ENCODE results near the gene EPS15.
"Not testable (repeated sequence)": the region's sequence is repeated elsewhere in the genome, so short reads cannot be mapped to it uniquely, and the experiment has no call there.

Gene EPS15

DNA sequence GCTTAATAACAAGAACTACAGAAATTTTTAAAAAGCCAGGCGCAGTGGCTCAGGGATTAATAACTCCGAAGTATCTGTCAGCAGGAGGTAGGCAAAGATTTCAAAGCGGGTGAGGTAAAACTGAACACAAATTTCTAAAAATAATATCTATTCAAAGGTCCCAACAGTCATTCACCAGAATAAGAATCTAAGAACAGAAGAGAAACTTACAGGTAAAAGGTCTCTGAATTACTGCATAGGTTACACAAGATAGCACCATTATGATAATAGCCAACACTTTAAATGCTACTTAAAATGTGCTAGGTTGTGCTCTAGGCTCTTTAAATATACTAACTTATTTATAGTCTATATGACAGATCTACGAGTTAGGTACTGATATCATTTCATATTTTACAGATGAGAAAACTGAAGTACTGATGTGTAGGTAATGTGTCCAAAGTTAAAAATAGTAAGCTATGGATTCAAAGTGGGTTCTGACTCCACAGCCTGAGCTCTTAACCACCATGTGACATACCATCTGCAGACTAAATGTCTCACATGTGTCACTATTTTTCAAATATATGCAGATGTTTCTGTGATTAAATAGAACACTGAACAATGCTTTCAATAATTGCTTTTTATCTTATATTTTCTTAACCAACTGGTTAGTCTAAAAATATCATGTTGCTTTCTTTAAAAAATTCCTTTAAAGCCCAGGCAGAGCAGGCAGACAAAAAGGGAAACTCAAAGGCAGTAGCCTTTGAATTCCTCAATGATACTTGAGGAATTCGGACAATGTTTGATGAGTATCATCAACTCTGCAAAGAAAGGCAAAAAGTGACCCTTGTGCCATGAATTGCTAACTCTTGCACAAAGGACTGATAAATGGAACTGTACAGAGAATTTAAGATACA lies 108.3 kb downstream of the EPS15 start:
- peak; percentile 10 for DNase-seq (ENCODE audit: low spot score)
- TF ChIP-seq, protein P1, sequence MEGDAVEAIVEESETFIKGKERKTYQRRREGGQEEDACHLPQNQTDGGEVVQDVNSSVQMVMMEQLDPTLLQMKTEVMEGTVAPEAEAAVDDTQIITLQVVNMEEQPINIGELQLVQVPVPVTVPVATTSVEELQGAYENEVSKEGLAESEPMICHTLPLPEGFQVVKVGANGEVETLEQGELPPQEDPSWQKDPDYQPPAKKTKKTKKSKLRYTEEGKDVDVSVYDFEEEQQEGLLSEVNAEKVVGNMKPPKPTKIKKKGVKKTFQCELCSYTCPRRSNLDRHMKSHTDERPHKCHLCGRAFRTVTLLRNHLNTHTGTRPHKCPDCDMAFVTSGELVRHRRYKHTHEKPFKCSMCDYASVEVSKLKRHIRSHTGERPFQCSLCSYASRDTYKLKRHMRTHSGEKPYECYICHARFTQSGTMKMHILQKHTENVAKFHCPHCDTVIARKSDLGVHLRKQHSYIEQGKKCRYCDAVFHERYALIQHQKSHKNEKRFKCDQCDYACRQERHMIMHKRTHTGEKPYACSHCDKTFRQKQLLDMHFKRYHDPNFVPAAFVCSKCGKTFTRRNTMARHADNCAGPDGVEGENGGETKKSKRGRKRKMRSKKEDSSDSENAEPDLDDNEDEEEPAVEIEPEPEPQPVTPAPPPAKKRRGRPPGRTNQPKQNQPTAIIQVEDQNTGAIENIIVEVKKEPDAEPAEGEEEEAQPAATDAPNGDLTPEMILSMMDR (IDR thresholded peaks at IDR 0.05; ENCODE audit: extremely low read depth, missing control alignments) = no peak

DNA sequence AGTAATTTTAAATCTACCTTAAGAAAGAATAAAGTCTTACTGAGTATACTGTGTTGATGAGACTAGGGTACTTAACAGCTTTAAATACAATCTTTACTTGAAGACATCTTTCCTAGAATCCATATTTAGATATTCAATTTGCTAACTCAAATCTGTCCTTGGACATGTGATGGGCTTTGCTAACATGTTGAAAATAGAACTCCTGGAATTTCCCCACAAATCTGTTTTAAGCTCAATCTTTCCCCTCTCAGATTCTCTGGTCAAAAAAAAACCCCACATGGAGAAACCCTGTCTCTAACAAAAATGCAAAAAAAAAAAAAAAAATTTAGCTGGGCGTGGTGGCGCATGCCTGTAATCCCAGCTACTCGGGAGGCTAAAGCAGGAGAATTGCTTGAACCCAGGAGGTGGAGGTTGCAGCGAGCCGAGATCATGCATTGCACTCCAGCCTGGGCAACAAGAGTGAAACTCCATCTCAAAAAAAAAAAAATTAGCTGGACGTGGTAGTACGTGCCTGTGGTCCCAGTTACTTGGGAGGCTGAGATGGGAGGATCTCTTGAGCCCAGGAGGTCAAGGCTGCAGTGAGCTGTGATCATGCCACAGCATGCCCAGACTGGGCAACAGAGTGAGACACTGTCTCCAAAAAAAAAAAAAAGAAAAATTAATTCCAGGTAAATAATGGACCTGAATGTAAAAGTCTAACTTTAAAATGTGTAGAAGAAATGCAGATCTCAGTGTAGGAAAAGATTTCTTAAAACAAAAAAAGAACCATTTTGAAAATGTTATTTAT lies 109.1 kb downstream of the EPS15 start:
- peak; percentile 19 for DNase-seq (ENCODE audit: low spot score)

DNA sequence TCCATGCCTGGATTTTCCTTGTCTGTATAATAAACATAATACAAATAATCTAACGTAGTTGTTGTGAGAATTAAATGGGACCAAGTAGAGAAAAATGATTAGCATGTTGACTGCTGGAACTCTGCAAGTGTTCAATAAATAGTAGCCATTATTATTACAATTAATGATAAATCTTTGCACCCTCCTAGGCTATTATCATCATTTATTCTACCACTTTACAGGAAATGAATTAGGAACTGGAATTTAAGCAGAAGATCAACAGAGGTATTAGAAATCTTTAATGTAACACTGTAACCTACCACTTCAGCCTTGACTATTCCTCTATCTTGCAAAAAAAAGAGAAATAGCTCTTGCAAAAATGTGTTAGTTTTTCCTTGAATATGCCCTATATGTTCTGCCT lies 126.8 kb downstream of the EPS15 start:
- DNase-seq (ENCODE audit: low spot score) = no peak
- TF ChIP-seq, protein P1 (IDR thresholded peaks at IDR 0.05; ENCODE audit: extremely low read depth, missing control alignments) = no peak

DNA sequence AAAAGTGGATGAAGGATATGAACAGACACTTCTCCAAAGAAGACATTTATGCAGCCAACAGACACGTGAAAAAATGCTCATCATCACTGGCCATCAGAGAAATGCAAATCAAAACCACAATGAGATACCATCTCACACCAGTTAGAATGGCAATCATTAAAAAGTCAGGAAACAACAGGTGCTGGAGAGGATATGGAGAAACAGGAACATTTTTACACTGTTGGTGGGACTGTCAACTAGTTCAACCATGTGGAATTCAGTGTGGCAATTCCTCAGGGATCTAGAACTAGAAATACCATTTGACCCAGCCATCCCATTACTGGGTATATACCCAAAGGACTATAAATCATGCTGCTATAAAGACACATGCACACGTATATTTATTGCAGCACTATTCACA lies 128.4 kb downstream of the EPS15 start:
- DNase-seq (ENCODE audit: low spot score) = not testable (repeated sequence)

DNA sequence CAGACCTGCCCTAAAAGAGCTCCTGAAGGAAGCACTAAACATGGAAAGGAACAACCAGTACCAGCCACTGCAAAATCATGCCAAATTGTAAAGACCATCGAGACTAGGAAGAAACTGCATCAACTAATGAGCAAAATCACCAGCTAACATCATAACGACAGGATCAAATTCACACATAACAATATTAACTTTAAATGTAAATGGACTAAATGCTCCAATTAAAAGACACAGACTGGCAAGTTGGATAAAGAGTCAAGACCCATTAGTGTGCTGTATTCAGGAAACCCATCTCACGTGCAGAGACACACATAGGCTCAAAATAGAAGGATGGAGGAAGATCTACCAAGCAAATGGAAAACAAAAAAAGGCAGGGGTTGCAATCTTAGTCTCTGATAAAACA lies 131.8 kb downstream of the EPS15 start:
- DNase-seq (ENCODE audit: low spot score) = not testable (repeated sequence)

DNA sequence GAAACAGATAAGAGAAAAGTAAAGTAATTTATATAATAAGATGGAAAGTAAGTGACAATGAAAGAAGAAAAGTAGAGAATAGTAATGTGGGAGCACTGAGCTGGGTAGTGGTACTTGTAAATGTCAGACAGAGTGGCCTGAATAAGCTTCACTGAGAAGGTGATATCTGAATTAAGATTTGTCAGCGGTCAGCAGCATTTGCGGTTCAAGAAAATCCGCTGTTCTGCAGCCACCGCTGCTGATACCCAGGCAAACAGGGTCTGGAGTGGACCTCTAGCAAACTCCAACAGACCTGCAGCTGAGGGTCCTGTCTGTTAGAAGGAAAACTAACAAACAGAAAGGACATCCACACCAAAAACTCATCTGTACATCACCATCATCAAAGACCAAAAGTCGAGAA lies 132.8 kb downstream of the EPS15 start:
- not testable (repeated sequence) for DNase-seq (ENCODE audit: low spot score)

DNA sequence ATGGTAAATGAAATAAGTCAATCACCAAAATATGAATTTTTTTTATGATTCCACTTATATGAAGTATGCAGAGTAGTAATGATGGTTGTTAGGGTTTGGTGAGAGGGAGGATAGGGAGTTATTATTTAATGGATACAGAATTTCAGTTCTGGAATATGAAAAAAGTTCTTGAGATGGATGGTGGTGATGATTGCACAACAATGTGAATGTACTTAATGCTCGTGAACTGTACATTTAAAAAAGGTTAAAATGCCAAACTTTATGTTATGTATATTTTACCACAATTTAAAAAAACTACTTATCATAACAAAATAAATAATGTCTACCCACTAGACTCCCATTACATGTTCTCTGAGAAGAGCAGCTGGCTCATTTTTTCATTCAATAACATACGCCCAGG lies 133.3 kb downstream of the EPS15 start:
- no peak for DNase-seq (ENCODE audit: low spot score)
- TF ChIP-seq, protein P1 (IDR thresholded peaks at IDR 0.05; ENCODE audit: extremely low read depth, missing control alignments) = no peak

DNA sequence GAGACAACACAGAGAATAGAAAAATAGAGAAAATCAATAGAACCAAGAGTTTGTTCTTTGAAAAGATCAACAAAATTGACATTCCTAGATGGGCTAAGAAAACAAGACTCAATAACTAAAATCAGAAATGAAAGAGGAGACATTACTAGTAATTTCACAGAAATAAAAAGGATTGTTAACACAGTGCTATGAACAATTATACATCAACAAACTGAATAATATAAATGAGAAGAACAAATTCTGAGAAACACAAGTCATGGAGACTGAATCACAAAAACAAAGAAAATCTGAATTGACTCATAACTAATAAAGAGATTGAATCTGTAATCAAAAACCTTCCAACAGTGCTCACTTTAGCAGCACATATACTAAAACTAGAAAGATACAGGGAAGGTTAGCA lies 137.1 kb downstream of the EPS15 start:
- TF ChIP-seq, protein P1 (IDR thresholded peaks at IDR 0.05; ENCODE audit: extremely low read depth, missing control alignments) = no peak
- DNase-seq (ENCODE audit: low spot score) = no peak

DNA sequence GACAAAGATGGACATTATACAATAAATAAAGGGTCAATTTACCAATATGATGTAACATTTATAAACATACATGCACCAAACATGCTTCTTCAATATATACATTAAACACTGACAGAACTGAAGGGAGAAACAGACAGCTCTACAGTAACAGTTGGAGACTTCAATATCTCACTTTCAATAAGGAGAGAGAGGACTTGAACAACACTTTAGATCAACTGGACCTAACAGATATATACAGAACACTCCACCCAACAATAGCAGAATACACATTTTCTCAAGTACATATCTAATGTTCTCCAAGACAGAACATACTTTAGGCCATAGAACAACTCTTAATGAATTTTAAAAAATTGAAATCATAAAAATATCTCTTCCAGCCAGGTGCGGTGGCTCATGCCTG lies 138.1 kb downstream of the EPS15 start:
- DNase-seq (ENCODE audit: low spot score) = no peak
- TF ChIP-seq, protein P1 (IDR thresholded peaks at IDR 0.05; ENCODE audit: extremely low read depth, missing control alignments) = no peak

Measured in GM20000 (cell line).